ENCODE measurements around the gene IZUMO4.

GRCh38 chr19:2048104-2048958 lies 48.4 kb upstream of the IZUMO4 start:
- TF ChIP-seq, protein P1, sequence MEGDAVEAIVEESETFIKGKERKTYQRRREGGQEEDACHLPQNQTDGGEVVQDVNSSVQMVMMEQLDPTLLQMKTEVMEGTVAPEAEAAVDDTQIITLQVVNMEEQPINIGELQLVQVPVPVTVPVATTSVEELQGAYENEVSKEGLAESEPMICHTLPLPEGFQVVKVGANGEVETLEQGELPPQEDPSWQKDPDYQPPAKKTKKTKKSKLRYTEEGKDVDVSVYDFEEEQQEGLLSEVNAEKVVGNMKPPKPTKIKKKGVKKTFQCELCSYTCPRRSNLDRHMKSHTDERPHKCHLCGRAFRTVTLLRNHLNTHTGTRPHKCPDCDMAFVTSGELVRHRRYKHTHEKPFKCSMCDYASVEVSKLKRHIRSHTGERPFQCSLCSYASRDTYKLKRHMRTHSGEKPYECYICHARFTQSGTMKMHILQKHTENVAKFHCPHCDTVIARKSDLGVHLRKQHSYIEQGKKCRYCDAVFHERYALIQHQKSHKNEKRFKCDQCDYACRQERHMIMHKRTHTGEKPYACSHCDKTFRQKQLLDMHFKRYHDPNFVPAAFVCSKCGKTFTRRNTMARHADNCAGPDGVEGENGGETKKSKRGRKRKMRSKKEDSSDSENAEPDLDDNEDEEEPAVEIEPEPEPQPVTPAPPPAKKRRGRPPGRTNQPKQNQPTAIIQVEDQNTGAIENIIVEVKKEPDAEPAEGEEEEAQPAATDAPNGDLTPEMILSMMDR (conservative IDR thresholded peaks at IDR 0.05; ENCODE audit: low read length) = no peak
- no peak for TF ChIP-seq EZH2phosphoT487 (IDR thresholded peaks at IDR 0.05; ENCODE audit: borderline replicate concordance)

Measured in Loucy (cell line).